Measurements from ENCODE around the gene OR56A5.

OR56A5 gene

GRCh38 chr11:5931061-5931460 is 37.2 kb downstream of the OR56A5 start:
- no peak for DNase-seq

GRCh38 chr11:5930614-5931013 is 37.7 kb downstream of the OR56A5 start:
- DNase-seq, result no peak

GRCh38 chr11:5929571-5930368 is 38.5 kb downstream of the OR56A5 start:
- DNase-seq, result no peak

- DNase-seq, result no peak
These were observed 39.5 kb downstream of the OR56A5 start for GRCh38 chr11:5928811-5929210.

- no peak for DNase-seq
These were observed 40.0 kb downstream of the OR56A5 start for GRCh38 chr11:5928271-5928670.

GRCh38 chr11:5923794-5924193 is 44.5 kb downstream of the OR56A5 start:
- DNase-seq, result no peak

- no peak for DNase-seq
These were observed 44.9 kb downstream of the OR56A5 start for GRCh38 chr11:5923427-5923776.

GRCh38 chr11:5922749-5923426 is 45.4 kb downstream of the OR56A5 start:
- no peak for DNase-seq
